ENCODE measurements around the gene C2CD4D.
"Not testable (repeated sequence)": the region's sequence is repeated elsewhere in the genome, so short reads cannot be mapped to it uniquely, and the experiment has no call there.

C2CD4D gene

GRCh38 chr1:151858030-151858746, 18.6 kb upstream of the C2CD4D start:
- no peak for DNase-seq

DNA sequence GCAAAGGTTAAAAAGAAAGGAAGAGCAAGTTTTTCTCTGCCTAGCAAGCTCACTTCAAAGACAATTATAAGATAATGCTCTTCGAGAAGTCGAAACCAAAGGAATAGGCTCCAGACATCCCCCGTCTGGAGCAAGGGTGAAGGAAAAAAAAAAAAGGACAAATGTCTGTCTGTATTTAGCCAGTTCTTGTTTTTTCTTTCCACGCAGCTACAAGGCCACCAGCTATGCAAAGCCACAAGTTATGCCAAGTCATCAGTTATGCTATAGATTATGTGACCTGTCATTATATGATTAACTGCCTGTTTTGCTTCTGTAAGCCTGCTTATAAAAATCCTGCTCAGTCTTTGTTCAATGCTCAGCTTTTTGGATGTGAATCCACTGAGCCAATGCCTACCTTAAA, 16.3 kb upstream of the C2CD4D start:
- DNase-seq, result no peak

DNA sequence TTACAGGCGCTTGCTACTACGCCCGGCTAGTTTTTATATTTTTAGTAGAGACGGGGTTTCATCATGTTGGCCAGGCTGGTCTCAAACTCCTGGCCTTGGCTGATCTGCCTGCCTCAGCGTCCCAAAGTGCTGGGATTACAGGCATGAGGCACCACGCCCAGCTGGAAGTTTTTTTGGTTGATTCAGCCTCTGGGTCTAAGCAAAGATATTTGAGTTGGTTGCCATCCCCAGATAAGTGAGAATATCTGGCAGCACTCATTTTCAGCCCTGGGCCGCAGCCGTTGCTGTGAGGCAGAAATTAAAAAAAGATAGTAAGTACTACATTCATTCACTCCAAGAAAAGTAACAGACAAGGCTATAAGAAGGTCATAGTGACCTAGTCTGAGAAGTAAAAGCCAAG, 15.9 kb upstream of the C2CD4D start:
- DNase-seq, result not testable (repeated sequence)

DNA sequence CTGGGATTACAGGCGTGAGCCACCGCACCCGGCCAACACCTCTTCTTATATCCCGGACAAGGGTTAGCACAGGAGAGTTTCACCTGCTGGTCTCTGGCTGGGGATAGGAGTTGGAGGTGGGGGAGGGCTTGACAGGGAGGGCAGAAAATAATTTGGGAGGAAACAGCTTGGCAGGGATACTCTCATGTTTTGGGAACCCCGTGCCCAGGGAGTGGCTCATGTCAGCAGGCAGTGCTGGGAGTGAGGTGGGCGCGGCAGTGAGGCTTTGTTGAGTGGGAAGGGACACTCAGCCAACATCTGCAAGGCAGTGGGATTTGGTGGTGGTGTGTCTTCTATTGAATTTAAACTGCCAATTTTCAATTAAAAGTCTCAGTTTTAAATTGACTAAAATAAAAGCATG, 15.0 kb upstream of the C2CD4D start:
- no peak for DNase-seq

DNA sequence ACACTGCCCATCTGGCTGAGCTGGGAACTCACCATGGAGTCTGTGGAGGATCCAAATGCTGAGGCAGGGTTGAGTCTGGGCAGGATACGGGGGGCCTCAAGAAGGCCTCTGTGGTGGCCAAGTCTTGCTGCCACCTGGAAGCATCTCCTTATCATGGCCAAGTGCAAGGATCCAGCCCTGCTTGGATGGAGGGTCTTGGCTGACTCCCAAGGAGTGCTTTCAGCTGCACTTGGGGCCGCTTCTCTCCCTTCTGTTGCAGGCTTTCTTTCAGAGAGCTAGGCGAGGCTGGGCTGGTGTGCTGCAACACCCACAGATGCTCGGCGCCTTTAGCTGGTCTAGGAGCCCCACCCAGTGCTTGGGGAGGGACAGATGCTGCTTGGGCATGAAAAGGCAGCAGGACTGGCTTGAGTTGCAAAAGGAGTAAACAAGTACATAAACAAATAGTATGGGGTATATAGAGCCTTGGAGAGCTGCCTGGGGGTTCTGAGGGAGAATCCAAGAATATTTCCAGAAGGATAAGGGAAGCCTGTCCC, 13.9 kb upstream of the C2CD4D start, which contains the start of gene THEM5:
TSS of gene THEM5 (minus strand) at position 302 of the 533 bp plus-strand sequence. CDS start at position 155, 147 bp downstream.
- DNase-seq, result no peak

- DNase-seq, result no peak
Measured at GRCh38 chr1:151852733-151853132, 13.1 kb upstream of the C2CD4D start.

DNA sequence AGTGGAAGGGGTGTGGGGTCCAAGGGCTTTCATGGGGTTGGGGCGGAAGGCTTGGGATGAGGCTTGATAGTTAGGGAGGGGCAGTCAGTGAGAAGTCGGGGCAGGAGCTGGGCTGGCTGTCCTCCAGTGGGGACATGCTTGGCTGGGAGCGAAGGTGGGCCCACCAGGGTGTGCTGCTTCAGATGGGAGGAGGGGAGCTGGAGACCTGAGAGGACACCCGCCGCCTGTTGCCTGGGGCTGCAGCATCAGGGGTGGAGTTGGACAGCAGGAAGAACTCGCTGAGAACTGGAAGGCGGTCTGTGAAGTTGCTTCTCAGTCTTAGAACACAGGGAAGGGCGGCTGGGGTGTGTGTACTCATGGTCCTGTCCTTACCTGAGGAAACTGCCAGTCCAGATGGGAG, 12.3 kb upstream of the C2CD4D start:
- no peak for DNase-seq

GRCh38 chr1:151849871-151850270, 10.3 kb upstream of the C2CD4D start:
- no peak for DNase-seq

- no peak for DNase-seq
Measured at GRCh38 chr1:151849126-151849525, 9.5 kb upstream of the C2CD4D start.

DNA sequence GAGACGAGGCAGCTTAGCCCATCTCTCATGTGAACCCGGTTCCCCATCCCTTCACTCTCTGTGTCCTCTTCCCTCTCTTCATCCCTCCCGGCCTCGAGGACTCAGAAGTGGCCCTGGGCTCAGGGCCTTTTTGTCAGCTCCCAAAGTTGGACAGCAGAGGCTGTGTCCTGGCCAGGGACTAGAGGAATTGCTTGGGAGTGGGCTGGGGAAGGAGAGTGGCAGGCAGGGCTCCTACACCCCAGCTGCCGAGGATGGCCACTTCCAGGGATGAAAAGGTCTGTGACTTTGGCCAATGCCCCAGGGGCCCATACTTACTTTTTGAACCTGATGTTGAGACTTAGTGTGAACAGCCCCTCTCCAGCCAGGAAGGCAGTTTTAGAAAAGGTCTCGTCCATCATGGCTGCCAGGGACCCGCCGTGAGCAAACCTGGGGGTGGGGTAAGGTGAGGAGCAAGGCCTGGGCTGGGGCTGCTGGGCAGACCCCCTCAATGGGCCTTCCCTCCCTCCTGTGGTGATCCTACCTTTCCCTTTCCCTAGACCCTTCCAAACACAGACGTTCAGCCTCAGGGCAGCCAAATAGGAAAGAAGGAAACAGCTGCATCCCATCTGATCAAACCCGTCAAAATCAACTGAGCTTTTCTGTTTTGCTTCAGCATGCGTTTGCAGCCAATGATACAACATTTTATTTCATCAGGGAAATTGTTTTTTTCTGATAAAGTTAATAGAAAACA, 8.4 kb upstream of the C2CD4D start:
- DNase-seq, result no peak

- DNase-seq, result no peak
Measured at GRCh38 chr1:151846686-151847237, 7.1 kb upstream of the C2CD4D start.

DNA sequence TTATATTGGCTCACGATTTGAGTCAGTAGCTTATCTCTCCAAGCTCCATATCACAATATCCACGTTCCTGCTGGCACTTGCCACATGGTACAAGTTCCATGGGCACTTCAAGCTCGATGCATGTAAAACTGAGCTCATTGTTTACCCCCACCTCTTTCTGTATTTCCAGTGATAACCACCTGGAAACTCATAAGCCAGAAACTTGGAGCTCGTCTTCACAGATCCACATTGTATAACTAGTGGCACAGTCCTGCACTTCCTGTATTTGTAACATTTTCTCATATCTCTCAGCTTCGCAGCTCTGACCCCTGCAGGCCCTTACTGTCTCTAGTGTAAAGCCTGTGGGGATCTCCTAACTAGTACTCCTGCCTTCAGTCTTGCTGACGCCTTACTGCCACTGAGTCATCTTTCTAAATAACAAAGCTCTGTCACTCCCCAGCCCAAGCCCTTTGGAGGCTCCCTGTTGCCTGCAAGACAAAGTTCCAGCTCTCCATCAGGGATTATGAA, 6.5 kb upstream of the C2CD4D start:
- DNase-seq, result no peak

DNA sequence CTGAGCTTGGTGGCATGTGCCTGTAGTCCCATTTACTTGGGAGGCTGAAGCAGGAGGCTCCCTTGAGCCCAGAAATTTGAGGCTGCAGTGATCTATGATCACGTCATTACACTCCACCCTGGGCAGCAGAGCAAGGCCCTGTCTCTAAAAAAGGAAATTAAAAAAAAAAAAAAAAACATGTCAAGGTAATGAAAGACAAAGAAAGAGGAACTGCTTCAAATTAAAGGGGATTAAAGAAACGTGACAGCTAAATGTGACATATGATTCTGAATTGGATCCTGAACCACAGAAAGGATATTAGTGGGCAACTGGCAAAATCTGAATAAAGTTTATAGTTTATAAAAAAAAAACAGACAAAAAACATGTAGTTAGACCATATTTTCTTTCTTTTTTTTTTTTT, 3.8 kb upstream of the C2CD4D start:
- DNase-seq, result no peak

- no peak for DNase-seq
Measured at GRCh38 chr1:151841141-151841540, 1.5 kb upstream of the C2CD4D start.

DNA sequence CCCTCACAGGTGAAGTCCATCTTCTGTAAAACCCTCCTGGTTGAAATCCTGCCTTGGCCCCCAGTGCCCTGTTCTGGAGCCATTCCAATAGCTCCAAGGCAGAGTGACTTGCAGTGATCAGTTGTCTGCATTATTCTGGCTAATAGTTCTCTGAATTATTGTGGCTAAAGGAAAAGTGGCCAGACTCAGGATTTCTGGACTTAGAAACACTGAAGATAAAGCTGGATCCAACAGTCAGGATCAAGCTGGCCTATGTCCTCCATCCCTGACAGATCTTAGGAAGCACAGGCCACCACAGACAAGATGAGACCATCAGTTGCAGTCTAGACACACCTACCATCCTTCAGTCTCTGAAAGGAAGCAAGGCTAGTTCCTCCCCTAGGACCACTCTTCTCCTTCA, 801 bp upstream of the C2CD4D start:
- DNase-seq, result no peak

DNA sequence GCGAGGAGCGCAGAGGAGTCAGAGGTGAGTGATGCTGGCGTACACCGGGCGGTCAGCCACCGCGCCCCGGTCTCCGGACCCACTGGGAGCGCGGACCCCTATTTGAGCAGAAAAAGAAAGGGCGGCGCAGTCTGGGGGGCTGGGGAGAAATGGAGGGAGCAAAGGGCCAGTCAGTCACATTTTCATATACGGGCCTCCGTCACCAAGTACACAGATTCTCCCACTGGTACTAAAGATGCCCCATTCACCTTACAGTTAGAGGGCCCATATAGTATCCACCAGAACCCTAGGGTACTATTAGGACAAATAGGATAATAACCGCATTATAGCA, 573 bp downstream of the C2CD4D start:
- no peak for DNase-seq

DNA sequence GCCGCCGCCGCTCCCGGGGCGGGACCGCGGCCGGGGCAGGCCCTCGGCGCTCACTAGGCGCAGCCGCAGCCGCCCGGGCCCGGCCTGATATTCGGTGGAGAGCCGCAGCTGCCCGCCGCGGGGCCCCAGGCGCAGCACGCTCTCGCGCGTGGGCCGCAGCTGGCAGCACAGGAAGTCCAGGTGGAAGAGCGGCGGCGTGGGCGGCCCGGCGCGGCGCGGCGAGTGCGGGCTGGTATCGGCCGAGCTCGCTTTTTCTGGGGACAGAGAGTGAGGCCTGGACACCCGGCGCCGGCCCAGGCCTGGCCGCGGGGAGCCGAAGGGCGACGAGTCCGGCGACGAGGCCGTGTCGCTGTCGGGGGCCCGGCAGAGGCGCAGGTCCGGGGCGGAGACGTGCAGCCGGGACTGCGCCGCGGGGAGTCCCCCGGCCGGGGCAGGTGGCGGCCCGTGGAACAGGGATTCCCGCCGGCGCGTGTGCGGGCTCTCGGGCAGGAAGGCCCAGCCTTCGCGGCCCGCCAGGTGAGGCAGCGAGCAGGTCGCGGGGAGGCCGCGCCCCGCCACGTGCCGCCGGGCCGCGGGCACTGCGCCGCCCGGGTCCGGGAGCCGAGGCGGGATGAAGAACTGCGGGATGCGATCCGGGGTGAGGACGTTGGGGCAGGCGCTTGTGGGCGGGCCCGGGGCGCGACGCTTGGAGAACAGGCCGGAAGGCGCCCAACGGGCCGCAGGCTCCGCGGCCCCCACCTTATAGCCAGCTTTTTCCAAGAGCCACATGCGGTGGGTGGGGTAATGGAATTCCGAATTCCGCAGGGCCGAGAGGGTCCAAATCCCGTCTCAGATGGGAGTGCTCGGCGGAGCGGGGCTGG, 1.2 kb downstream of the C2CD4D start:
- no peak for DNase-seq

DNA sequence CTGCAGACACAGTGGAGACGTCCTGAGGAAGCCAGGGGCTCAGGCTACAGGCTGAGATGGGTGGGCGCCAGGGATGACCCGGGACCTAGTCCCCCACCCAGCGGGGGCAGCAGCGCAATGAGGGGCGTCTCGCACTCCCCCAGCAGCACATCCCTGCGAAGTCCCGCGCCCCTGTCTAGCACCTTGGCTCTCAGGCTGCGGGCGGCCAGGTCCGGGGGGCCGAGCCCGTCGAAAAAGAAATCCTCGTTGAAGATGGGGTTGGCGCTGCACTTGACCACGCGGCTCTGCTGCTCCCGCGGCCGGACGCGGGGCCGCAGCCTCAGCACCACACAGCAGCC, 1.8 kb downstream of the C2CD4D start:
- no peak for DNase-seq

GRCh38 chr1:151837197-151837596, 2.4 kb downstream of the C2CD4D start:
- DNase-seq, result no peak

DNA sequence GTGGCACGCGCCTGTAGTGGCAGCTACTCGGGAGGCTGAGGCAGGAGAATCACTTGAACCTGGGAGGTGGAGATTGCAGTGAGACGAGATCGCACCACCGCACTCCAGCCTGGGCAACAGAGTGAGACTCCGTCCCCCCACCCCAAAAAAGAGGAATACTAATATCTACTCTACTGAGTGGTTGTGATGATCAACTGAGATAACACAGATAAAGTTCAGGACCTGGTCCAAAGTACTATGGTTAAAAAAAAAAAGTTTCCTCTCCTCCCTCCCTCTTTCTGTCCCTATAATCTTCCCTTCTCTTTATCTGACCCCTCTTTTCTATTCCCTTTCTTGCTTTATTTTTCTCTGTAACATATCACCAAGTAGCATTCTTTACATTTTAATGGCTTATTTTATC, 4.0 kb downstream of the C2CD4D start:
- no peak for DNase-seq

DNA sequence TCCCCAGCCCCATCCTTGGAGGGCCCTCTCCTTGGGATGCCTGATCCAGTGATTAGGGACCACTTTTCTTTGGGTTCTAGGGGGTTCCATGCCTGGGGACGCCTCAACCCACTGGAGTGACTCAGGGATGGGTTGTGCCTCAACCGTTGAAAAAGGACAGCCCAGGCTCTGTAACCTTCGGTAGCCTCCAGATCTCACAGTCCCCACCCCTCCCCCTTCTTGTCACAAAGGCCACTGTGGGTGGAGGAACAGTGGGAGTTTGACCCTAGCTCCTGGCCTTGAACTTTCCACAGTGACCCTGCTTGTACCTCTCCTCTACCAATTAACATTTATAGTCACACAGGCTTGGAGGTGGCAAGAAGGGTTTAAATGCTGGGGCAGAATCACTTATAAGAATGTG, 5.4 kb downstream of the C2CD4D start:
- DNase-seq, result no peak

DNA sequence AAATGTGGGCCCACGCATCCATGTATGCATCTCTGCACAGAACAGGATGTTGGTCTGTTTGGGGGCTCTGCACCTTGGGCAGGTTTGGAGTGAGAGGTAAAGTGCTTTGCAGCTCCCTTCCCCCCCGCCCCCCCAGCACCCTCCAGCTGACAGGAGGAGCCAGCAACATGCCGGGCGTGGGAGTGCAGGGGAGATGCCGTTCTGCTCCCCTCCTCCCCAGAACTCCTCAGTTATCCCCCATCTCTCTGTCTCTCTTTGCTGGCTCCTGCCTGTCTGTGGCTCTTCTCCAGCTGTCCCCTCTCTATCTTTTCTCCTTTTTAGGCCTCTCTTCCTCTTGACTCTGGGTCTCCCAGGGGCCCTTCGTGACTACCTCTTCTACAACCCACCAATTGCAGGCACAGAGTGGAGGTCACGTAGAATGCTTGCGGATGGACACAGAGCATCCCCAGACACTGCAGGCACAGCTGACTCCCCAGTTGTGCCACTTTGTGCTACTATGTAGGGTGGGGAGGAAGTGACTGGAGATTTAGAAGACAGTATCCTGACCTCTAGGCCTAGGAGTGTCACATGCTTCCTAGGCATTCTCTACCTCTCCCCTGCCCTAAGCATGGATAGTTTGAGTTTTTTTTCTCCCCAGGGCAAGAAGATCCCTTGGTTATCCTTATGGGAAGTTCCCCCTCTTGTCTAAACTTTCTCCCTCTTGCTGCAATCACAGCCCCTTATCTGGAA, 6.3 kb downstream of the C2CD4D start:
- no peak for DNase-seq
